Suprapubic skin (tissue), 4 donors: ENCODE data around the gene SERGEF.

Experiments used
- CTCF ChIP-seq, 2 donors: fragments of 200-600 bp in 1 of 2; fragments of 450-650 bp in 1 of 2; sonication (generic) in 1 of 2; IDR thresholded peaks; one replicate each; pipeline ENCODE4 v1.5.1; 2016 to 2019; ENCODE audit warnings: antibody characterized with exemption in 2 of 2, mild to moderate bottlenecking in 1 of 2, moderate library complexity in 1 of 2
- POLR2A ChIP-seq, 2 donors: fragments of 450-650 bp; IDR thresholded peaks; one replicate each; pipeline ENCODE4 v1.6.1; 2017; ENCODE audit warnings: antibody characterized with exemption in 2 of 2, mild to moderate bottlenecking in 2 of 2, moderate library complexity in 2 of 2
- POLR2AphosphoS5 ChIP-seq, 3 donors: sonication (generic); formaldehyde crosslinking; IDR thresholded peaks; one replicate each; pipeline ENCODE4 v1.6.1; 2017; ENCODE audit warnings: antibody characterized with exemption in 3 of 3

- TF ChIP-seq CTCF (IDR thresholded peaks at IDR 0.05) (no peak), POLR2A (IDR thresholded peaks at IDR 0.05) (no peak), POLR2AphosphoS5 (IDR thresholded peaks at IDR 0.05) (no peak)
Measured at GRCh38 chr11:17846852-17847453, 165.9 kb downstream of the SERGEF start.
